ENCODE measurements around the gene NBPF3.

- no peak for TF ChIP-seq GATA3 (IDR thresholded peaks at IDR 0.05; ENCODE audit: low read depth, low read length)
- no peak for TF ChIP-seq GATA2 (IDR thresholded peaks at IDR 0.05; ENCODE audit: low read depth, low read length)
These were observed 29.6 kb downstream of the NBPF3 start for GRCh38 chr1:21469581-21469980.
